OCI-LY3 (cell line): ENCODE data around the gene CCR7.

Experiments used
- EZH2phosphoT487 ChIP-seq: fragments of 200-600 bp; shearing (Covaris generic); IDR thresholded peaks from 2 replicates; pipeline ENCODE4 v1.6.1; 2018; ENCODE audit warnings: antibody characterized with exemption, mixed run types, low read depth
- TF ChIP-seq, protein P1 (sequence below): fragments of 200-600, 300-600 bp; sonication (generic); IDR thresholded peaks from 2 replicates; pipeline ENCODE4 v1.5.1; 2014; ENCODE audit warnings: antibody characterized with exemption, low read length, low read depth

DNA sequence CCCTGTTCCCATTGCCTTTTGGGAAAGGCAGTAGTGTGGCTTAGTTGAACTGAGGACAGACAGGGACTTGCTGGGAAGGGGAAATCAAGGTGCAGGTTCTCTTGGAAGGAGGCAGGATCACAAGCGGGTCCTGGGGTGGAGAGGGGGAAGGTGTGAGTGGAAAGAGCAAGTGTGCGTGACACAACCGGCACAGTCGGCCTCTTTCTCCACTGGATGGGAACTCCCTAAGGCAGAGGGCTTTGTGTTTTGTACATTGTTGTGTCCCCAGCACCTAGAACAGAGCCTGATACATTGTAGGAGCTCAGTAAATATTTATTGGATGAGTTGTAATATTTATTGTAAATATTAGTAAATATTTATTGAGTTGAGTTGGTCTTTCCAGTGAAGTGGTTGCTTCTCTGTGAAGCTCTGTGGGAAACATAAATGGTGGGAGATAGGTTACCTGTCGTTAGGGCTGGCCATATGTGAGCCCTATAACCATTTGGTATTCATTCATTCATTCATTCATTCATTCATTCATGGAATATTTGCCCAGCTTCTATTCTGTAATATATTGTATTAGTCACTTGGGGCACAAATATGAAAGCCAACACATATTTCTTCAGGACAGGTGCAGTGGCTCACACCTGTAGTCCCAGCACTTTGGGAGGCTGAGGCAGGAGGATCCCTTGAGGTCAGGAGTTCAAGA lies 48.3 kb upstream of the CCR7 start:
- TF ChIP-seq, protein P1, sequence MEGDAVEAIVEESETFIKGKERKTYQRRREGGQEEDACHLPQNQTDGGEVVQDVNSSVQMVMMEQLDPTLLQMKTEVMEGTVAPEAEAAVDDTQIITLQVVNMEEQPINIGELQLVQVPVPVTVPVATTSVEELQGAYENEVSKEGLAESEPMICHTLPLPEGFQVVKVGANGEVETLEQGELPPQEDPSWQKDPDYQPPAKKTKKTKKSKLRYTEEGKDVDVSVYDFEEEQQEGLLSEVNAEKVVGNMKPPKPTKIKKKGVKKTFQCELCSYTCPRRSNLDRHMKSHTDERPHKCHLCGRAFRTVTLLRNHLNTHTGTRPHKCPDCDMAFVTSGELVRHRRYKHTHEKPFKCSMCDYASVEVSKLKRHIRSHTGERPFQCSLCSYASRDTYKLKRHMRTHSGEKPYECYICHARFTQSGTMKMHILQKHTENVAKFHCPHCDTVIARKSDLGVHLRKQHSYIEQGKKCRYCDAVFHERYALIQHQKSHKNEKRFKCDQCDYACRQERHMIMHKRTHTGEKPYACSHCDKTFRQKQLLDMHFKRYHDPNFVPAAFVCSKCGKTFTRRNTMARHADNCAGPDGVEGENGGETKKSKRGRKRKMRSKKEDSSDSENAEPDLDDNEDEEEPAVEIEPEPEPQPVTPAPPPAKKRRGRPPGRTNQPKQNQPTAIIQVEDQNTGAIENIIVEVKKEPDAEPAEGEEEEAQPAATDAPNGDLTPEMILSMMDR: no peak
- TF ChIP-seq EZH2phosphoT487: no peak
